OCI-LY7 (cell line): ENCODE results near the gene MAMDC2. TPM values are rescaled to one million over a fixed set of nuclear protein-coding genes. Genes with fewer than 3 reads are reported as not detected.

ENCODE experiments used
- BruUV-seq: library from RNA; stranded (reverse); fragments of 400-500 nt; replicated peaks from 2 replicates; lab custom pipeline; 2021; lab: Mats Ljungman, UMichigan
- CTCF ChIA-PET: fragments of 300-600 bp; sonication (Branson Sonifier 250); formaldehyde crosslinking; loops from one replicate; lab custom pipeline; 2022; ENCODE audit warnings: antibody characterized with exemption; ENCODE audit not compliant: unreplicated experiment; lab: Charles Lee
- POLR2A ChIA-PET: fragments of 300-600 bp; sonication (Branson Sonifier 250); formaldehyde crosslinking; loops from one replicate; lab custom pipeline; 2022; ENCODE audit warnings: antibody characterized with exemption; lab: Charles Lee
- DNase-seq: peaks from one replicate; pipeline ENCODE4 v3.0.0-alpha.2; 2015; ENCODE audit warnings: low spot score
- H2AFZ ChIP-seq: fragments of 200-600 bp; sonication (generic), shearing (Covaris generic); 2 replicates; pipeline ENCODE4 v1.6.1; 2014; ENCODE audit warnings: mild to moderate bottlenecking, antibody characterized with exemption, low read length, moderate library complexity
- H3K27ac ChIP-seq: fragments of 200-600 bp; sonication (generic); 2 replicates; pipeline ENCODE4 v1.5.1; 2014; ENCODE audit warnings: mixed run types, low read depth, mild to moderate bottlenecking, moderate library complexity, low read length, inconsistent platforms; ENCODE audit not compliant: poor library complexity, severe bottlenecking
- H3K36me3 ChIP-seq: fragments of 200-600 bp; sonication (generic); 2 replicates; pipeline ENCODE4 v1.6.1; 2014; ENCODE audit warnings: mild to moderate bottlenecking, antibody characterized with exemption, low read length, moderate library complexity, mixed read lengths; ENCODE audit not compliant: insufficient read depth
- H3K4me1 ChIP-seq: fragments of 200-600 bp; sonication (generic); 2 replicates; pipeline ENCODE4 v1.5.1; 2014; ENCODE audit warnings: mild to moderate bottlenecking, low read length; ENCODE audit not compliant: insufficient read depth, poor library complexity, severe bottlenecking
- H3K4me2 ChIP-seq: fragments of 200-600 bp; sonication (generic); 2 replicates; pipeline ENCODE4 v1.6.1; 2014; ENCODE audit warnings: mild to moderate bottlenecking, low read length
- H3K4me3 ChIP-seq: fragments of 200-600 bp; sonication (generic); 2 replicates; pipeline ENCODE4 v1.5.1; 2014; ENCODE audit warnings: mild to moderate bottlenecking, low read depth, low read length; ENCODE audit not compliant: poor library complexity, severe bottlenecking
- H3K79me2 ChIP-seq: fragments of 200-600 bp; sonication (generic); 2 replicates; pipeline ENCODE4 v1.6.1; 2016; ENCODE audit warnings: low read depth, mild to moderate bottlenecking, low read length, moderate library complexity, mixed read lengths; ENCODE audit not compliant: insufficient read depth
- H3K9me2 ChIP-seq: fragments of 200-600 bp; sonication (generic); 2 replicates; pipeline ENCODE4 v1.6.1; 2016; ENCODE audit warnings: mild to moderate bottlenecking, low read length, mixed read lengths; ENCODE audit not compliant: insufficient read depth
- H3K9me3 ChIP-seq: fragments of 200-600 bp; sonication (generic); 2 replicates; pipeline ENCODE4 v1.6.1; 2014; ENCODE audit warnings: mild to moderate bottlenecking, mixed run types, low read length, mixed read lengths
- H4K20me1 ChIP-seq: fragments of 200-600 bp; sonication (generic); 2 replicates; pipeline ENCODE4 v1.6.1; 2014; ENCODE audit warnings: mild to moderate bottlenecking, antibody characterized with exemption, low read length, moderate library complexity, mixed read lengths; ENCODE audit not compliant: insufficient read depth
- CTCF ChIP-seq: fragments of 200-600 bp; sonication (generic); conservative IDR thresholded peaks from 2 replicates; pipeline ENCODE4 v1.5.1; 2014; ENCODE audit warnings: mild to moderate bottlenecking, antibody characterized with exemption, low read length, moderate library complexity, mixed read lengths
- EZH2phosphoT487 ChIP-seq: fragments of 200-600 bp; sonication (generic); IDR thresholded peaks from 2 replicates; pipeline ENCODE4 v1.6.1; 2018; ENCODE audit warnings: low read depth, borderline replicate concordance, mild to moderate bottlenecking, mixed run types, antibody characterized with exemption, low read length, moderate library complexity, mixed read lengths
- intact Hi-C: fragments of 100-400 bp; cut with micrococcal nuclease; formaldehyde crosslinking; loops from one replicate; pipeline ENCODE4 v1.10.0; 2022; ENCODE audit not compliant: unreplicated experiment
- total RNA-seq, 2 experiments: library from RNA; depleted of rRNA in 1 of 2; stranded (reverse); fragments of >200 nt in 1 of 2; shearing (Covaris generic) in 1 of 2; gene quantifications; 2 replicates each; pipeline ENCODE4 v1.2.3, GENCODE V29; 2014 to 2022

The MAMDC2 gene
- total RNA-seq, 2 experiments from 2014 or later = not detected

GRCh38 chr9:70172532-70172931 lies 128.9 kb downstream of the MAMDC2 start:
- Histone ChIP-seq H3K27ac (no peak overlapping the region), H3K4me2 (no peak overlapping the region), H3K36me3 (no peaks in the 10 kb centered on the region), H3K4me1 (no peaks in the 10 kb centered on the region), H2AFZ (no peak overlapping the region), H3K4me3 (no peak overlapping the region), H3K9me2 (no peaks in the 10 kb centered on the region), H4K20me1 (no peaks in the 10 kb centered on the region), H3K79me2 (no peaks in the 10 kb centered on the region), H3K9me3 (no peaks in the 10 kb centered on the region)
- no peak for DNase-seq
- POLR2A ChIA-PET = interaction anchor here (0.8 kb wide), 1 partner anchor 18 kb away, joined by 4 read pairs; no protein-coding TSS in a partner anchor
- TF ChIP-seq EZH2phosphoT487 = no peak
- no peak for TF ChIP-seq CTCF
- no TSS peak for BruUV-seq
- CTCF ChIA-PET = no interaction called here
- intact Hi-C loops = no loop called here

GRCh38 chr9:70177121-70177520 lies 133.5 kb downstream of the MAMDC2 start:
- no peaks in the 10 kb centered on the region for H4K20me1 ChIP-seq
- H3K27ac ChIP-seq = no peak overlapping the region
- H2AFZ ChIP-seq = no peak overlapping the region
- no peaks in the 10 kb centered on the region for H3K36me3 ChIP-seq
- intact Hi-C loops = no loop called here
- H3K9me3 ChIP-seq = no peaks in the 10 kb centered on the region
- DNase-seq = no peak
- H3K4me3 ChIP-seq = no peak overlapping the region
- no peak overlapping the region for H3K4me2 ChIP-seq
- H3K4me1 ChIP-seq = no peaks in the 10 kb centered on the region
- no peaks in the 10 kb centered on the region for H3K79me2 ChIP-seq
- ChIA-PET POLR2A (no interaction called here), CTCF (no interaction called here)
- no peak for TF ChIP-seq CTCF
- H3K9me2 ChIP-seq = no peaks in the 10 kb centered on the region
- no TSS peak for BruUV-seq

GRCh38 chr9:70192707-70193106 lies 149.1 kb downstream of the MAMDC2 start:
- Histone ChIP-seq H2AFZ (no peak overlapping the region), H3K27ac (no peak overlapping the region), H3K9me2 (no peaks in the 10 kb centered on the region), H3K4me2 (no peak overlapping the region), H3K4me3 (no peak overlapping the region), H3K36me3 (no peaks in the 10 kb centered on the region), H3K9me3 (no peaks in the 10 kb centered on the region), H3K4me1 (no peaks in the 10 kb centered on the region), H4K20me1 (no peaks in the 10 kb centered on the region), H3K79me2 (no peaks in the 10 kb centered on the region)
- POLR2A ChIA-PET = interaction anchor here (0.5 kb wide), 1 partner anchor 264 kb away, joined by 3 read pairs; no protein-coding TSS in a partner anchor
- intact Hi-C loops = loop anchor here (10.0 kb wide), 1 partner anchor 58 kb away; no protein-coding TSS in a partner anchor
- DNase-seq = no peak
- CTCF ChIA-PET = no interaction called here
- TF ChIP-seq CTCF (no peak), EZH2phosphoT487 (no peak)
- BruUV-seq = no TSS peak
